ENCODE results near the gene SCNM1. TPM values are rescaled to one million over a fixed set of nuclear protein-coding genes. Genes with fewer than 3 reads are reported as not detected.

The SCNM1 gene
- total RNA-seq, 2 experiments from 2014 or later: 54.1 to 70.9 TPM

GRCh38 chr1:151213560-151213959 is 47.6 kb downstream of the SCNM1 start:
- Histone ChIP-seq H3K4me2 (ENCODE audit: low read length) (no peak overlapping the region), H3K36me3 (ENCODE audit: insufficient read depth, low read length) (peaks cover 66% of the 10 kb centered on the region), H3K9me3 (ENCODE audit: low read length) (no peaks in the 10 kb centered on the region), H3K4me3 (ENCODE audit: low read depth, low read length, poor library complexity, severe bottlenecking) (no peak overlapping the region), H3K4me1 (ENCODE audit: insufficient read depth, low read length, poor library complexity, severe bottlenecking) (no peaks in the 10 kb centered on the region), H3K9me2 (ENCODE audit: insufficient read depth, low read length) (no peaks in the 10 kb centered on the region), H3K79me2 (ENCODE audit: insufficient read depth, low read depth, low read length) (peaks cover 79% of the 10 kb centered on the region), H4K20me1 (ENCODE audit: insufficient read depth, low read length) (peaks cover 4% of the 10 kb centered on the region; the same call in 1 of the 2 replicates), H3K27ac (ENCODE audit: low read depth, low read length, poor library complexity, severe bottlenecking) (no peak overlapping the region), H2AFZ (ENCODE audit: low read length) (no peak overlapping the region)
- CTCF ChIA-PET (ENCODE audit: unreplicated experiment): no interaction called here
- TSS peak; percentile 37 for BruUV-seq (replicated peaks)
- TF ChIP-seq EZH2phosphoT487 (IDR thresholded peaks at IDR 0.05; ENCODE audit: borderline replicate concordance, low read depth, low read length) (no peak), CTCF (conservative IDR thresholded peaks at IDR 0.05; ENCODE audit: low read length) (no peak)
- DNase-seq (ENCODE audit: low spot score): no peak
- POLR2A ChIA-PET: interaction anchor here (0.5 to 1.3 kb wide), 4 partner anchors 13 to 186 kb away, joined by 3 read pairs; partner anchors contain the start of genes PIP5K1A and PSMB4
- intact Hi-C loops (cut with micrococcal nuclease; ENCODE audit: unreplicated experiment): no loop called here

Other genes starting within 250 kb of the SCNM1 start
- gene SETDB1, start 239.8 kb upstream of the SCNM1 start, total RNA-seq (2014; rRNA removed; shearing (Covaris generic)): 42.3 and 66.8 TPM in 2 replicates
- 73.6 and 81.1 TPM in 2 replicates for gene SETDB1, start 239.8 kb upstream of the SCNM1 start, total RNA-seq (2022)
- gene CERS2, start 191.3 kb upstream of the SCNM1 start, total RNA-seq (2014; rRNA removed; shearing (Covaris generic)): 50.9 and 64.7 TPM in 2 replicates
- 92.8 and 96.6 TPM in 2 replicates for gene CERS2, start 191.3 kb upstream of the SCNM1 start, total RNA-seq (2022)
- 0.67 and 1.1 TPM in 2 replicates for gene ANXA9, start 183.9 kb upstream of the SCNM1 start, total RNA-seq (2014; rRNA removed; shearing (Covaris generic))
- 0.39 and 0.65 TPM in 2 replicates for gene ANXA9, start 183.9 kb upstream of the SCNM1 start, total RNA-seq (2022)
- gene MINDY1, start 159.2 kb upstream of the SCNM1 start, total RNA-seq (2014; rRNA removed; shearing (Covaris generic)): 3.8 and 8.5 TPM in 2 replicates
- gene MINDY1, start 159.2 kb upstream of the SCNM1 start, total RNA-seq (2022): 10.2 and 13.8 TPM in 2 replicates
- 15.4 and 18.8 TPM in 2 replicates for gene PRUNE1, start 157.7 kb upstream of the SCNM1 start, total RNA-seq (2014; rRNA removed; shearing (Covaris generic))
- gene PRUNE1, start 157.7 kb upstream of the SCNM1 start, total RNA-seq (2022): 20.4 and 20.8 TPM in 2 replicates
- gene BNIPL, start 129.6 kb upstream of the SCNM1 start, total RNA-seq (2014; rRNA removed; shearing (Covaris generic)): 1.6 and 2.1 TPM in 2 replicates
- 0.74 and 3.2 TPM in 2 replicates for gene BNIPL, start 129.6 kb upstream of the SCNM1 start, total RNA-seq (2022)
- 0.54 TPM in 1 of 2 replicates, not detected in the other for gene C1orf56, start 118.4 kb upstream of the SCNM1 start, total RNA-seq (2014; rRNA removed; shearing (Covaris generic))
- 0.25 TPM in 1 of 2 replicates, not detected in the other for gene C1orf56, start 118.4 kb upstream of the SCNM1 start, total RNA-seq (2022)
- 44.1 and 48.2 TPM in 2 replicates for gene CDC42SE1, start 106.5 kb upstream of the SCNM1 start, total RNA-seq (2014; rRNA removed; shearing (Covaris generic))
- 59.5 and 63.3 TPM in 2 replicates for gene CDC42SE1, start 106.5 kb upstream of the SCNM1 start, total RNA-seq (2022)
- gene MLLT11, start 105.7 kb upstream of the SCNM1 start, total RNA-seq (2014; rRNA removed; shearing (Covaris generic)): 4.2 and 4.7 TPM in 2 replicates
- gene MLLT11, start 105.7 kb upstream of the SCNM1 start, total RNA-seq (2022): 4.7 and 4.8 TPM in 2 replicates
- 14.7 and 17.2 TPM in 2 replicates for gene GABPB2, start 95.4 kb upstream of the SCNM1 start, total RNA-seq (2014; rRNA removed; shearing (Covaris generic))
- 18.2 and 20.0 TPM in 2 replicates for gene GABPB2, start 95.4 kb upstream of the SCNM1 start, total RNA-seq (2022)
- gene SEMA6C, start 19.5 kb upstream of the SCNM1 start, total RNA-seq (2014; rRNA removed; shearing (Covaris generic)): 0.54 and 1.1 TPM in 2 replicates
- gene SEMA6C, start 19.5 kb upstream of the SCNM1 start, total RNA-seq (2022): 1.9 and 2.0 TPM in 2 replicates
- gene TNFAIP8L2, start 9.5 kb upstream of the SCNM1 start, total RNA-seq (2014; rRNA removed; shearing (Covaris generic)): 7.7 and 12.5 TPM in 2 replicates
- 9.0 and 9.2 TPM in 2 replicates for gene TNFAIP8L2, start 9.5 kb upstream of the SCNM1 start, total RNA-seq (2022)
- 6.2 and 9.2 TPM in 2 replicates for gene LYSMD1, start 242 bp upstream of the SCNM1 start, total RNA-seq (2014; rRNA removed; shearing (Covaris generic))
- gene LYSMD1, start 242 bp upstream of the SCNM1 start, total RNA-seq (2022): 3.4 and 3.7 TPM in 2 replicates
- gene TMOD4, start 9.8 kb downstream of the SCNM1 start, total RNA-seq (2014; rRNA removed; shearing (Covaris generic)): not detected in 2 replicates
- 1.4 and 2.4 TPM in 2 replicates for gene TMOD4, start 9.8 kb downstream of the SCNM1 start, total RNA-seq (2022)
- 51.1 and 65.9 TPM in 2 replicates for gene VPS72, start 24.1 kb downstream of the SCNM1 start, total RNA-seq (2014; rRNA removed; shearing (Covaris generic))
- gene VPS72, start 24.1 kb downstream of the SCNM1 start, total RNA-seq (2022): 54.3 and 67.9 TPM in 2 replicates
- gene PIP5K1A, start 32.4 kb downstream of the SCNM1 start, total RNA-seq (2014; rRNA removed; shearing (Covaris generic)): 42.9 and 50.5 TPM in 2 replicates
- gene PIP5K1A, start 32.4 kb downstream of the SCNM1 start, total RNA-seq (2022): 75.8 and 85.3 TPM in 2 replicates
- gene PSMD4, start 88.6 kb downstream of the SCNM1 start, total RNA-seq (2014; rRNA removed; shearing (Covaris generic)): 118 and 134 TPM in 2 replicates
- gene PSMD4, start 88.6 kb downstream of the SCNM1 start, total RNA-seq (2022): 137 and 150 TPM in 2 replicates
- gene ZNF687, start 116.2 kb downstream of the SCNM1 start, total RNA-seq (2014; rRNA removed; shearing (Covaris generic)): 18.0 and 20.9 TPM in 2 replicates
- 31.6 and 31.7 TPM in 2 replicates for gene ZNF687, start 116.2 kb downstream of the SCNM1 start, total RNA-seq (2022)
- 36.9 and 38.0 TPM in 2 replicates for gene PI4KB, start 161.3 kb downstream of the SCNM1 start, total RNA-seq (2014; rRNA removed; shearing (Covaris generic))
- gene PI4KB, start 161.3 kb downstream of the SCNM1 start, total RNA-seq (2022): 50.6 and 60.4 TPM in 2 replicates
- gene RFX5, start 181.1 kb downstream of the SCNM1 start, total RNA-seq (2014; rRNA removed; shearing (Covaris generic)): 99.7 and 122 TPM in 2 replicates
- 115 and 131 TPM in 2 replicates for gene RFX5, start 181.1 kb downstream of the SCNM1 start, total RNA-seq (2022)
- not detected in 2 replicates for gene SELENBP1, start 206.6 kb downstream of the SCNM1 start, total RNA-seq (2014; rRNA removed; shearing (Covaris generic))
- gene SELENBP1, start 206.6 kb downstream of the SCNM1 start, total RNA-seq (2022): not detected in 2 replicates
- 230 and 301 TPM in 2 replicates for gene PSMB4, start 233.4 kb downstream of the SCNM1 start, total RNA-seq (2014; rRNA removed; shearing (Covaris generic))
- gene PSMB4, start 233.4 kb downstream of the SCNM1 start, total RNA-seq (2022): 240 and 242 TPM in 2 replicates